ENCODE measurements around the gene FGD3. TPM values are rescaled to one million over a fixed set of nuclear protein-coding genes. Genes with fewer than 3 reads are reported as not detected.
A peak's percentile ranks its signal among the peaks of the same experiment; 100 is the strongest.

The FGD3 gene
- total RNA-seq, 1 experiment from 2014 or later: 1.8 TPM

DNA sequence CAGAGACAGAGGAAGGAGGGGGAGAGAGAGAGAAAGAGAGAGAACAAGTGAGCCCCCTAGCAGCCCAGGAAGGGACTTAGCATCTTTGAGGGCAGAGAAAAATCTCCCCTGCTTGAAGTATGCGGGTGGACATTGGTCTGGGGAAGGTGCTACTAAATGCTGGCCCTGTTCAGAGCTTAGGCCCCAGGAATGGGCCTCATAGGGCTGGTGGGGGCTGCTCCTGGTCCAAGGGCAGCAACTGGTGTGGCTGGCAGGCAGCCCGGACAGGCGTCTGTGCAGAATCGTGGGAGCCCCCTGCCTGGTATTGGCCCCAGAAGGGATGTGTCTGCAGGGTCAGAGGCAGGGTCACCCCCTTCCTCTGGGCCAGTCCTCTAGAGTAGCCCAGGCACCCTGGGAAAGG is 63.4 kb downstream of the FGD3 start:
- Histone ChIP-seq H3K4ac (ENCODE audit: low read depth, low read length) (no peak overlapping the region), H3K56ac (ENCODE audit: insufficient read length, low read depth, low read length) (no peak overlapping the region), H2AK5ac (ENCODE audit: insufficient read length, low read length) (no peak overlapping the region), H3K4me1 (ENCODE audit: insufficient read depth, low read length) (no peaks in the 10 kb centered on the region), H3T11ph (ENCODE audit: low read length) (no peak overlapping the region), H2AFZ (ENCODE audit: low read length) (no peak overlapping the region), H2BK12ac (ENCODE audit: insufficient read length, low read depth, low read length) (no peak overlapping the region), H4K91ac (ENCODE audit: insufficient read length, low read depth, low read length) (no peak overlapping the region), H3K27me3 (ENCODE audit: insufficient read depth, low read length) (no peaks in the 10 kb centered on the region), H3K9me3 (ENCODE audit: control insufficient read depth, low read depth, low read length) (no peaks in the 10 kb centered on the region), H3K79me2 (ENCODE audit: insufficient read depth, low read length) (no peaks in the 10 kb centered on the region), H4K20me1 (ENCODE audit: control insufficient read depth, insufficient read depth, insufficient read length) (no peaks in the 10 kb centered on the region), H3K14ac (ENCODE audit: insufficient read depth, low read length) (no peak overlapping the region), H4K8ac (replicated peaks; ENCODE audit: insufficient read length, low read depth, low read length) (no peak overlapping the region), H2BK120ac (ENCODE audit: low read depth, low read length, poor library complexity, severe bottlenecking) (no peak overlapping the region), H4K5ac (ENCODE audit: insufficient read length, low read depth, low read length) (no peak overlapping the region), H3K23ac (ENCODE audit: insufficient read length, low read depth, low read length) (no peak overlapping the region), H2BK20ac (ENCODE audit: low read depth, low read length, poor library complexity, severe bottlenecking) (no peak overlapping the region), H3K4me2 (ENCODE audit: insufficient read depth, insufficient read length, low read length) (no peak overlapping the region), H2BK15ac (ENCODE audit: low read depth, low read length) (no peak overlapping the region), H2BK5ac (ENCODE audit: insufficient read length, low read length) (no peak overlapping the region), H3K18ac (ENCODE audit: insufficient read length, low read depth, low read length) (no peak overlapping the region), H3K9ac (ENCODE audit: extremely low read depth, insufficient read length, low read length) (no peak overlapping the region), H3K79me1 (ENCODE audit: insufficient read depth, low read depth, low read length, poor library complexity, severe bottlenecking) (no peaks in the 10 kb centered on the region), H3K23me2 (ENCODE audit: insufficient read length, low read depth, low read length, poor library complexity, severe bottlenecking) (no peaks in the 10 kb centered on the region), H3K27ac (ENCODE audit: insufficient read length, low read depth, low read length) (no peak overlapping the region)
- TF ChIP-seq CTCF (conservative IDR thresholded peaks at IDR 0.05): peak; percentile 25; the same call in 2 of the 3 replicates
- DNase-seq: peak; percentile 27
- peaks cover 0 to 2% (median 0%) of the 10 kb centered on the region in 3 experiments; a peak in 1 of 7 replicates for H3K36me3 Mint-ChIP-seq (ENCODE audit: insufficient read depth in 1 of 3, low read depth in 3 of 3)
- H3K4me3 Mint-ChIP-seq: no peak overlapping the region
- H3K27me3 Mint-ChIP-seq (ENCODE audit: low read depth): no peaks in the 10 kb centered on the region; the same call in 1 of the 2 replicates
- H3K27ac Mint-ChIP-seq: no peak overlapping the region
- peaks cover 16 to 24% of the 10 kb centered on the region in 2 experiments for H3K4me1 Mint-ChIP-seq
- no peaks in the 10 kb centered on the region for H3K9me3 Mint-ChIP-seq
- WGBS (ENCODE audit: extremely low coverage, insufficient read length, low lambda C conversion rate): no CpG with 5 or more reads among the region's 4 CpGs
